ENCODE results near the gene U2AF2.

DNA sequence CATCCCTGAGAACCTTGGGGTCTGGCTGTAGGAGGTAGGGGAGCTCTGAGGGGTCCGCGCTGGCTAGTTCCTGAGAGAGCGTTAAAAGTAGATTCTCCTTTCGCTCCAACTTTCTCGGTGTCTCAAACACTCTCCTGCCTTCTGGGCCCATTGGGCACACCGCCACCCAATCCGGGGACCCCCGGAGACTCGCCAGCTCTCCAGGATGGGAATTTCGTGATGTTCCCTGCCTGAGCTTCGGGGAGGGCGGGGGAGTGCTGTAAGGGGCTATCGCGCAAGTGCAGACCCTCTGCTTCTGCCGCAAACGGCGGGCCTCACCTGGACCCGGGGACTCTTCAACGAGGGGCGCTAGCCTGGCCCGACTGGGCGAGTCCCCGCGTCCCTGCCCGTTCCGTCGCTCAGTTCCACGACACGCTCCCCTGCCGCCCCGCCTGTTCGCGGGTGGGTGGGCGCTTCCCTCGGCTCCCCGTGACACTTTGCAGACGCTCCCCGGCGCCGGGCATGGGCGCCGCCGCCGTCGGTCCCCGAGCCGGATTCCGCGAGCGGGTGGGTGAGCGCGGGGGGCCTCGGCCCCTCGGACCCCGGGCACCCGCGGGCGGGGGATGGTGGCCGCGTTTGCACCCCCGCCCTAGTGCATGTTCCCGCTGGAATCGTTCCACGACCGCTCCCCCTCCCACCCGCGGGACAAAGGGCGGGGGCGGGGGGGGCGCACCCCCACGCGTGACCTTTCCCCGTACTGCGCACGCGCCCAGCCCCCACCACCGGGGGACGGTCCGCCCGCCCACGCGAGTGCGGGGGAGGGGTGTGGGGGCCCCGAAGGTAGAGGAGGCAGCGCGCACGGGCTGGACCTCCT is 6.9 kb upstream of the U2AF2 start, which contains the start of gene CCDC106:
- TF ChIP-seq TCF12 (IDR thresholded peaks at IDR 0.05; ENCODE audit: low read depth, low read length) (no peak), ZNF274 (IDR thresholded peaks at IDR 0.05; ENCODE audit: borderline replicate concordance, extremely low read depth, low read length) (no peak), CHD1 (IDR thresholded peaks at IDR 0.05; ENCODE audit: low read depth, low read length) (no peak), SP1 (IDR thresholded peaks at IDR 0.05; ENCODE audit: low read depth, low read length) (peak; percentile 82), SRF (IDR thresholded peaks at IDR 0.05; ENCODE audit: low read depth, low read length) (no peak)
- TF ChIP-seq, protein P1, sequence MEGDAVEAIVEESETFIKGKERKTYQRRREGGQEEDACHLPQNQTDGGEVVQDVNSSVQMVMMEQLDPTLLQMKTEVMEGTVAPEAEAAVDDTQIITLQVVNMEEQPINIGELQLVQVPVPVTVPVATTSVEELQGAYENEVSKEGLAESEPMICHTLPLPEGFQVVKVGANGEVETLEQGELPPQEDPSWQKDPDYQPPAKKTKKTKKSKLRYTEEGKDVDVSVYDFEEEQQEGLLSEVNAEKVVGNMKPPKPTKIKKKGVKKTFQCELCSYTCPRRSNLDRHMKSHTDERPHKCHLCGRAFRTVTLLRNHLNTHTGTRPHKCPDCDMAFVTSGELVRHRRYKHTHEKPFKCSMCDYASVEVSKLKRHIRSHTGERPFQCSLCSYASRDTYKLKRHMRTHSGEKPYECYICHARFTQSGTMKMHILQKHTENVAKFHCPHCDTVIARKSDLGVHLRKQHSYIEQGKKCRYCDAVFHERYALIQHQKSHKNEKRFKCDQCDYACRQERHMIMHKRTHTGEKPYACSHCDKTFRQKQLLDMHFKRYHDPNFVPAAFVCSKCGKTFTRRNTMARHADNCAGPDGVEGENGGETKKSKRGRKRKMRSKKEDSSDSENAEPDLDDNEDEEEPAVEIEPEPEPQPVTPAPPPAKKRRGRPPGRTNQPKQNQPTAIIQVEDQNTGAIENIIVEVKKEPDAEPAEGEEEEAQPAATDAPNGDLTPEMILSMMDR (IDR thresholded peaks at IDR 0.05; ENCODE audit: control extremely low read depth in 1 of 3, insufficient read depth in 1 of 3, low read depth in 1 of 3, low read length in 3 of 3): no peak
- TF ChIP-seq, protein P2, sequence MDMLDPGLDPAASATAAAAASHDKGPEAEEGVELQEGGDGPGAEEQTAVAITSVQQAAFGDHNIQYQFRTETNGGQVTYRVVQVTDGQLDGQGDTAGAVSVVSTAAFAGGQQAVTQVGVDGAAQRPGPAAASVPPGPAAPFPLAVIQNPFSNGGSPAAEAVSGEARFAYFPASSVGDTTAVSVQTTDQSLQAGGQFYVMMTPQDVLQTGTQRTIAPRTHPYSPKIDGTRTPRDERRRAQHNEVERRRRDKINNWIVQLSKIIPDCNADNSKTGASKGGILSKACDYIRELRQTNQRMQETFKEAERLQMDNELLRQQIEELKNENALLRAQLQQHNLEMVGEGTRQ (IDR thresholded peaks at IDR 0.05; ENCODE audit: low read length): no peak

Measured in H1 (cell line).